SU-DHL-6 (cell line): ENCODE results near the gene NIF3L1.
A peak's percentile ranks its signal among the peaks of the same experiment; 100 is the strongest.

ENCODE experiments used
- H2AFZ ChIP-seq: fragments of 200-600 bp; sonication (generic); 2 replicates; pipeline ENCODE4 v1.6.1; 2014; ENCODE audit warnings: low read depth, mild to moderate bottlenecking, moderate library complexity, mixed read lengths, antibody characterized with exemption, low read length; ENCODE audit not compliant: severe bottlenecking
- H3F3A ChIP-seq: fragments of 200-600 bp; shearing (Covaris generic); 2 replicates; pipeline ENCODE4 v1.6.0; 2016; ENCODE audit warnings: antibody characterized with exemption, mild to moderate bottlenecking; ENCODE audit not compliant: insufficient read depth
- H3K27ac ChIP-seq: fragments of 200-600 bp; sonication (generic); 2 replicates; pipeline ENCODE4 v1.5.1; 2016; ENCODE audit warnings: low read depth, mild to moderate bottlenecking, low read length, moderate library complexity, mixed read lengths
- H3K27me3 ChIP-seq: fragments of 200-600 bp; sonication (generic), shearing (Covaris generic); 2 replicates; pipeline ENCODE4 v1.6.0; 2014; ENCODE audit warnings: mild to moderate bottlenecking, low read length
- H3K36me3 ChIP-seq: fragments of 200-600 bp; sonication (generic); 2 replicates; pipeline ENCODE4 v1.6.1; 2014; ENCODE audit warnings: mild to moderate bottlenecking, low read length, mixed read lengths
- H3K4me2 ChIP-seq: fragments of 300-600, 200-600 bp; shearing (Covaris generic), sonication (generic); 2 replicates; pipeline ENCODE4 v1.6.0; 2014; ENCODE audit warnings: low read length, low read depth, mild to moderate bottlenecking; ENCODE audit not compliant: poor library complexity, severe bottlenecking
- H3K4me3 ChIP-seq: fragments of 200-600 bp; sonication (generic); 2 replicates; pipeline ENCODE4 v1.5.1; 2014; ENCODE audit warnings: antibody characterized with exemption, low read length, mild to moderate bottlenecking, mixed read lengths; ENCODE audit not compliant: insufficient read depth, poor library complexity, severe bottlenecking
- H3K79me2 ChIP-seq: fragments of 200-600 bp; sonication (generic); 2 replicates; pipeline ENCODE4 v1.6.1; 2014; ENCODE audit warnings: mild to moderate bottlenecking, low read length, moderate library complexity; ENCODE audit not compliant: insufficient read depth
- H3K9ac ChIP-seq: fragments of 200-600 bp; sonication (generic); 2 replicates; pipeline ENCODE4 v1.7.0; 2014; ENCODE audit warnings: mild to moderate bottlenecking, low read length
- H3K9me2 ChIP-seq: fragments of 200-600 bp; sonication (generic); replicated peaks from 2 replicates; pipeline ENCODE4 v1.6.1; 2014; ENCODE audit warnings: low read length; ENCODE audit not compliant: insufficient read depth
- H3K9me3 ChIP-seq: fragments of 200-600 bp; sonication (generic); 2 replicates; pipeline ENCODE4 v1.6.1; 2014; ENCODE audit warnings: low read length, mixed read lengths; ENCODE audit not compliant: insufficient read depth
- H4K20me1 ChIP-seq: fragments of 200-600 bp; sonication (generic); 2 replicates; pipeline ENCODE4 v1.6.1; 2014; ENCODE audit warnings: low read depth, mild to moderate bottlenecking, antibody characterized with exemption, low read length, moderate library complexity, mixed read lengths
- EZH2phosphoT487 ChIP-seq: fragments of 200-600 bp; sonication (generic), shearing (Covaris generic); conservative IDR thresholded peaks from 2 replicates; pipeline ENCODE4 v1.6.1; 2018; ENCODE audit warnings: mild to moderate bottlenecking, antibody characterized with exemption, low read length, moderate library complexity, mixed read lengths
- TF ChIP-seq, protein P1 (sequence below): fragments of 200-600 bp; sonication (generic); IDR thresholded peaks from one replicate; pipeline ENCODE4 v1.5.1; 2017; ENCODE audit warnings: antibody characterized with exemption, mild to moderate bottlenecking, low read length, moderate library complexity; ENCODE audit not compliant: insufficient read depth, poor library complexity, severe bottlenecking

The NIF3L1 gene

DNA sequence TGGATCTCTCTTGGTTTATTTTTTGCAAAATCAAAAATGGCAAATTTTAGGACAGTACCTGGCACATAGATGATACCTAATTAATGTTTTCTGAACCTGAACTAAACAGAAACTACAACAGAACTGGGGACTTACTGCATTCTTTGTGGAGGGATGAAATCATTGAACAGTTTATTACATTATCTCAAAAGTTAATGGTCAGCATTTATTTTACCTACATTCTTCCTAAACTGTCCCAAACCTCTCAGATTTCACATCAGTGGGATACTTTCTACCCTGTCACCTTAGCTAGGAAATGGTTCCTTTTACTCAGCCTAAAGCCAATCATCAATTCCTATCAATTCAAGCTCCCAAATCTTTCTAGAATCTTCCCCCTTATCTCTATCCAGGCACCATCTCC, 10.3 kb downstream of the NIF3L1 start:
- Histone ChIP-seq H3K36me3 (peaks cover 29% of the 10 kb centered on the region; the same call in 1 of the 2 replicates), H3K4me3 (no peak overlapping the region), H3K9me2 (no peaks in the 10 kb centered on the region), H3F3A (peaks cover 12% of the 10 kb centered on the region), H3K9me3 (no peaks in the 10 kb centered on the region), H3K27me3 (no peaks in the 10 kb centered on the region), H3K4me2 (no peak overlapping the region), H3K27ac (no peak overlapping the region), H3K79me2 (no peaks in the 10 kb centered on the region), H3K9ac (no peak overlapping the region), H4K20me1 (no peaks in the 10 kb centered on the region), H2AFZ (no peak overlapping the region)
- TF ChIP-seq, protein P1, sequence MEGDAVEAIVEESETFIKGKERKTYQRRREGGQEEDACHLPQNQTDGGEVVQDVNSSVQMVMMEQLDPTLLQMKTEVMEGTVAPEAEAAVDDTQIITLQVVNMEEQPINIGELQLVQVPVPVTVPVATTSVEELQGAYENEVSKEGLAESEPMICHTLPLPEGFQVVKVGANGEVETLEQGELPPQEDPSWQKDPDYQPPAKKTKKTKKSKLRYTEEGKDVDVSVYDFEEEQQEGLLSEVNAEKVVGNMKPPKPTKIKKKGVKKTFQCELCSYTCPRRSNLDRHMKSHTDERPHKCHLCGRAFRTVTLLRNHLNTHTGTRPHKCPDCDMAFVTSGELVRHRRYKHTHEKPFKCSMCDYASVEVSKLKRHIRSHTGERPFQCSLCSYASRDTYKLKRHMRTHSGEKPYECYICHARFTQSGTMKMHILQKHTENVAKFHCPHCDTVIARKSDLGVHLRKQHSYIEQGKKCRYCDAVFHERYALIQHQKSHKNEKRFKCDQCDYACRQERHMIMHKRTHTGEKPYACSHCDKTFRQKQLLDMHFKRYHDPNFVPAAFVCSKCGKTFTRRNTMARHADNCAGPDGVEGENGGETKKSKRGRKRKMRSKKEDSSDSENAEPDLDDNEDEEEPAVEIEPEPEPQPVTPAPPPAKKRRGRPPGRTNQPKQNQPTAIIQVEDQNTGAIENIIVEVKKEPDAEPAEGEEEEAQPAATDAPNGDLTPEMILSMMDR: no peak
- TF ChIP-seq EZH2phosphoT487: no peak

DNA sequence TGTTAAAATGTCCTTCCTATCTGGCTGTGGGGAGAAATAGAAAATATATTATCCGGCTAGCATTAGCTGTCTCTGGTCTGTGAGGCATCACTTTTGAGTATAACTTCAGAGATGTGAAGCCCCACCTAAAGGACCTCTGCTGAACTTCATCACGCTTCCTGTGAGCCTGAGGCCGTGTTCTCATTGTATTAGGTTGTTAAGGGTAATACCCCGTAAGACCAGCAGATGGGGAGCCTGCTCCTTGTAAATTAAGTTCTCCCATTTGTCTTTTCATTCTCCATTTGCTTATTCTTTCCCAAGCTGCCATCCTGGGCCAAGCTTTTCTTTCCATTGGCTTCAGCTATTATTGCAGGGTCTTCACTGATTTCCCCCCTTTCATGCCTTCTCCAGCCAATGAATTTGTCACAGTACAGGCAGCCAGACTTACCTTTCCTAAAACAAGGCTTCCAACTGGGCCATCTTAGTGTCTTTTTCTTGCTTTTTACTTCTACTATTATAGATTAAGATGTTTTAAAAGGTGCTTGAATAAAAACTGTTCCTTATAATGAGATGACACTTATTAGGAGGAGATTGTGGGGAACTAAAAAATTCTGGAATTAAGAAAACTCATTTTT, 12.4 kb downstream of the NIF3L1 start:
- H3K79me2 ChIP-seq: no peaks in the 10 kb centered on the region
- no peaks in the 10 kb centered on the region for H3K9me2 ChIP-seq
- H3K36me3 ChIP-seq: peaks cover 30% of the 10 kb centered on the region; the same call in 1 of the 2 replicates
- no peak overlapping the region for H3K4me2 ChIP-seq
- no peak overlapping the region for H2AFZ ChIP-seq
- no peaks in the 10 kb centered on the region for H3K27me3 ChIP-seq
- H3K27ac ChIP-seq: no peak overlapping the region
- no peak overlapping the region for H3K9ac ChIP-seq
- no peak overlapping the region for H3K4me3 ChIP-seq
- H4K20me1 ChIP-seq: no peaks in the 10 kb centered on the region
- peaks cover 15% of the 10 kb centered on the region for H3F3A ChIP-seq
- H3K9me3 ChIP-seq: no peaks in the 10 kb centered on the region
- TF ChIP-seq EZH2phosphoT487: no peak
- TF ChIP-seq, protein P1: peak; percentile 74

DNA sequence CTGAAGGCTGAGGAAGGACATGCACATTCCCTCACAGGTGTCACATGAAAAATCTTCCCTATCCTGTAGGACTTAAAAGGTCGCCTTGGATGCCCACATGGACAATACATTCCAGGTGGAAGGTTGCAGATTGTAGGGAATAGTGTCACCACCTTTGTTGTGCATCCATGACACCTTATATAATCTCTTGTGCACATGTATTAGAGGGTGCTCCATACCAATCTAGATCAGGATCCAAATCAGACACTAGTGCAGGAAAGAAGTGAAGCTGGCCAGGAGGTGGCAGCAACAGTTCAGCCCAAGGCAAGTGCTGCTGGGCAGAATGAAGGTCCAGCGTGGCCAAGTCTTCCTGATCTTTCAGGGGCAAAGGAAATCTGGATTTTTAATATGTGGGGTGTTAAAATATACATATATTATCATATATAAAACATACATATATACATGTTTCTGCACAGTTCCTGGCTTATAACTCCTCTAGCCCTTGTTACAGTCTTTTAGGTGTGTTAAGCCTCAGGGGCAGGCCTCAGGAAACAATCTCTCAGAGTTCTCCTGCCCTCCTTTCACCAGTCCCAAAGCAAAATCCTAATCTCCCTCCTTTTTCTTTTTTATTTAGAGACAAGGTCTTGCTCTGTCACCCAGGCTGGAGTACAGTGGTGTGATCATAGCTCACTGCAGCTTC, 16.6 kb downstream of the NIF3L1 start:
- H3K36me3 ChIP-seq: peaks cover 34% of the 10 kb centered on the region
- peaks cover 21% of the 10 kb centered on the region for H3F3A ChIP-seq
- H3K27ac ChIP-seq: no peak overlapping the region
- no peak overlapping the region for H2AFZ ChIP-seq
- no peaks in the 10 kb centered on the region for H3K27me3 ChIP-seq
- H3K9me3 ChIP-seq: no peaks in the 10 kb centered on the region
- H3K4me3 ChIP-seq: no peak overlapping the region
- H4K20me1 ChIP-seq: no peaks in the 10 kb centered on the region
- no peak overlapping the region for H3K9ac ChIP-seq
- H3K79me2 ChIP-seq: no peaks in the 10 kb centered on the region
- H3K4me2 ChIP-seq: no peak overlapping the region
- H3K9me2 ChIP-seq: no peaks in the 10 kb centered on the region
- TF ChIP-seq, protein P1: peak; percentile 71
- TF ChIP-seq EZH2phosphoT487: no peak
